NCI-H1105 (cell line): Measurements from ENCODE around the gene PCBP3.
"Not testable (repeated sequence)": the region's sequence is repeated elsewhere in the genome, so short reads cannot be mapped to it uniquely, and the experiment has no call there.

Experiments used
- DNase-seq: peaks from one replicate; lab custom pipeline; 2025; lab: John Stamatoyannopoulos, UW

Gene PCBP3

DNA sequence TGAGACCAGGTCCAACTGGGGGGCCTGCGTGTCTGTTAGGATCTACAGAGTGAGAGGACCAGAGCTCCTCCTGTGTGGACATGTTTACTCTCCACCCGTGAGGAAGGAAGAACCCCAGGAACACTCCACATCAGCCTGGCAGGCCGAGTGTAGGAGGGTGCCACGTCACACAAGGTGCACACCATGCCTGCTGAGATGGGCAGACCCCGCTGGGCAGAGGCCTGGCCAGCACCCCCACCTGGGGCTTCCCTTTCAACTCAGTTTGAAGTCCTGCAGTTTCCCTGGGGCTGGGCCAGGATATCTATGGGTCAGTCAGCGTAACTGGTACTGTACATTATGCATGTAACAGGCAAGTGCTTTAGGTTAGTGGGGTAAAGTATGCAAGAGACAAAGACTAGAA lies 30.1 kb upstream of the PCBP3 start:
- DNase-seq = no peak

DNA sequence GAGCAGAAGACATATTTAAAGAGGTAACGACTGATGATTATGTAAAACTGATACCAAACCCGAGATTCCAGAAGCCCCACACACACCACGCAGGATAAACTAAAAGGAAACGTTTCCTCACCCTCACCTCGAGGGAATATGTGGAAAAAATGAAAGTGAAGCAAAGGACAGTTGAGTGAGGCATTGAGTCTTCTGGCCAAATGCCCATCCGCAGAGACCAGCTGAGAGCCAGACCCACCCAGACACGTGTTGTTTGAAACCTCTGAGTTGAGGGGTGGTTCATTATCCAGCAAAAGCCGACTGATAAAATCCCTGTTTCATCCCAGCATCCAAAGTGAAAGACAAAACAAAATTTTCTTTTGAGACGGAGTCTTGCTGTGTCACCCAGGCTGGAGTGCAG lies 29.6 kb upstream of the PCBP3 start:
- DNase-seq = no peak

DNA sequence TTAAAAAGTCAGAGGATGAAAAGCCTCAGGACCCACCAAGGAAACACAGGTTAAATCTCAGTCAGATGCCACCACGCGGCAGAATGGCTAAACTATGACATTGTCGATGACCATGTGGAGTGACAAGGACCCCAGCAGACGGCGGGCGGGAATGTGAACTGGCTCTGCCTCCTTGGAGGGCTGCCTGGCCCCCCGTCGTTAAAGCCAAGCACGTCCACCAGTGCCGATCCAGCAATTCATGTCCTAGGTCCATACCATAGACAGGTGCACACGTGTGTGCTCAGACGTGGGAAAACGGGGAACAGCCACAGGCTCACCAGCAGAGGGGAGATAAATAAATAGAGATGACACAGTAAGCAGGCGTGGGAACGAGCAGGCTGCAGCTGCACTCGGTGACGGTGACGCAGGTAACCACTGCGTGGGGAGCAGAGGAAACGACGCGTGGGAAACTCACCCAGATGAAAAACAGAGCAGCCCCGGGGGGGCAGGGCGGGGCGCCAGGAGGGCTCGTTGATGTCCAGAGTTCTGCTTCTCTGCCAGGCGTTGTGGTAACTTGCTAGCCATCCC lies 28.3 kb upstream of the PCBP3 start:
- no peak for DNase-seq

- DNase-seq = no peak
Observed at GRCh38 chr21:45617021-45617921, 26.3 kb upstream of the PCBP3 start.

DNA sequence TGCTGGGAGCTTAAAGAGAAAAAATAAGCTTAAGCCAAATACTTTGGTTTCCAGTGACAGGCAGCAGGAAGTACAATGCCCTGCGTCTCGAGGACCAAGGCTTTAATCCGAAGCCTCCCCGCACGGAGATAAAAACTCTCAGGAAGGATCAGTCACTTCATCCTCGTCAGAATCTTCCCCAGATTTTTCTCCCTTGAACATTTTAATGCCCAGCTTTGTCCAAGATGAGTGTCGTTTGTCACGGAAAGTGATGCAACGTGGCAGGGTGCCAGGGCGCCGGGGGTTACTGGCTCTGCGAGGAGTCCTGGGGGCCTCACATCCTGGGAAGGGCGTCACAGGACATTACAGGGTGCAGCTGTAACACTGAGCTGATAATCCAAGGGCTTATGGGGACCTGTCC lies 25.2 kb upstream of the PCBP3 start:
- no peak for DNase-seq

DNA sequence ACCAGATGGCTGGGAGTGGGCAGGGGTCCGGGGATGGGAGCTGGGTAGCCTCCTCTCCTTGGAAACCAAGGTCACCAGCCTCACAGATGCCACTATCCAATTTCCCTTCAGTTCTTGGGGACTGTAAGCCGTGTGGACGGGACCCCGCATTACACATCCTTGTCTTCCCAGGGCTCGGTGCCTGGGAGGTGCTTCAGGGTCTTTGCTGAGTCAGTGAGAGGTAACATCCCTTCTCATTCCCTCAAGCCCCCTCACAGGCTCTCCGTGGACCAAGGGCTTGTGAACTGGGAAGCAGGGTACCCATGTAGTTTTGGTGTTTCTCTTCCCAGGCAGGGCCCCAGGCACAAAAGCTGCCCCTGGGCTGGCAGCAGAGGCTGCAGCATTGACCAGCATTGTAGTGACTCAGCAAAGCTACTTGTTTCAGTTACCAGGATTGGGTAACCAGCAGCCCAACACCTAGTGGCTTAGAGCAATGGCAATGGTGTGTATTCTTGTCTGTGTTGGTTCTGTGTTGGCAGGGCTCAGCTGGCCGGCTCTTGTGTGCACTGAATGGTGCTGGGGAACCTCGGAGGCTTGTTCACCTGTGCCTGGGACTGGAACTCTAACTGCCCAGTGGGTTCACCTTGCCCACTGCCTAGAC lies 24.6 kb upstream of the PCBP3 start:
- no peak for DNase-seq

GRCh38 chr21:45620201-45620923 lies 23.2 kb upstream of the PCBP3 start:
- no peak for DNase-seq

GRCh38 chr21:45621435-45622331 lies 21.8 kb upstream of the PCBP3 start:
- DNase-seq = not testable (repeated sequence)

DNA sequence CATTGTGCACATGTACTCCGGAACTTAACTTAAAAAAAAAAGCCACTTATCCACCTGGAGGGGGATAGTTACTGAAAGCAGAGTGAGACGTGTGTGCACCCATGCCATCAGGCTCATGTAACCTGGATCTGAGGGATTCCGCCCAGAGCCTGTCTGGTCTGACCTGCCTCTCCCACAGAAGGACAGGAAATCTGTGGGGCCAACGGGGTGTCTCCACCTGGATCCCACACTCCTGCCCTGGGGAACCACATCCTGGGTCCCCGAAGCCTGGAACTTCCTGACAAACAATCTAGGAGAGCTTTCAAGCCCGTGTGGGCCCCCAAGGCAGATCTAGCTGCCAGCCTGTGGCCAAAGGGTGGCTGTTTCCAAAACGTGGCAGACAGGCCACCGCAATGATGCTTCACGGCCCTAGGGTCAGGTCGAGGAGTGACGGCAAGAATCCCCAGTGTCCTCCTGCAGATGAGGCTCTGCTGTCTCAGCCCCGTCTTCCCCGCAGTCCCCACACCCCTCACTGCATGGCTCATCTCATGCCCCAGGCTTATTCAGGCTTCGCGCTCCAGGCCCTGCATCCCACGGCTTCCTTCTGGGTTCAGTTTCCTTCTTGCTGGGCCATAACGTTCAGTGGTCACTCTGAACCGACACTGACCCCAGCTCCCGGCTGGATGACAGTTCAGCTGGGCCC lies 21.0 kb upstream of the PCBP3 start:
- no peak for DNase-seq

- no peak for DNase-seq
Observed at GRCh38 chr21:45623436-45623835, 20.1 kb upstream of the PCBP3 start.

GRCh38 chr21:45626127-45626526 lies 17.4 kb upstream of the PCBP3 start:
- DNase-seq = not testable (repeated sequence)

DNA sequence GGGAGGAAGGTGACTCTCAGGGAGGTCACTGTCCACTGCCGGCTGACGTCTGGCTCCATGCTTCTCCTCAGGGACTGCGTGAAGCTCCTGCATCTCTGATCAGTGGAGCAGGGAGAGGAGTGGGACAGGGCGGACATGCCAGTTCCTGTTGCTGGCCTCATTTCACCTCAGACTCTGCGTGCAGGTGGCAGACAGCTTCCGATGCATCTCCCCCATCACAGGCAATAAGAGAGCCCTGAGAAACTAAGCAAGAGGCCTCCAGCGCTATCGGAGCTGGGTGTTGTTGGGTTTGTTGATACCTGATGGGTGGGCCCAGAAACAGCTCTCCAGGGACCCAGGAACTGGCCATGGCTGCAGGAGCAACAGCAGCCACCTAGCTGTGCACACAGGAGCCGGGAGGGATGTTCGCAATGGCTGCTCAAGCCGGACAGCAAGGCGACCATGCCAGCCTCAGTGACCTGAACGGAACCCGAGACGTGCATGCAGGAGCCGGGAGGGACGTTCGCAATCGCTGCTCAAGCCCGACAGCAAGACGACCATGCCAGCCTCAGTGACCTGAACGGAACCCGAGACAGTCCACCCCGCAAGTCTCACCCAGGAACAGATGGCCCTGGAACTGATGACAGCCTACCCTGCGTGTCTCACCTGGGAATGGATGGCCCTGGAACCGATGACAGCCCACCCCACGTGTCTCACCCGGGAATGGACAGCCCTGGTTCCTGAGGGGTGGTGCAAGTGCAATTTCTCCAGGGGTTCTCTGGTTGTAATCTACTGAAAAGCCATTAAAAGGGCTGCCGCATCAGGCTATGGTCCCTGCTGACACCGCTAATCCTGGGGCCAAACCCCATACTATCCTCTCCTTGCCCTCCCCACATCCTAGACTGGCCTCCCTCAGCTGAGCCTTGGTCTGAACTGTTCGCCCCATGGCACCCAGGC lies 14.2 kb upstream of the PCBP3 start:
- DNase-seq = no peak

DNA sequence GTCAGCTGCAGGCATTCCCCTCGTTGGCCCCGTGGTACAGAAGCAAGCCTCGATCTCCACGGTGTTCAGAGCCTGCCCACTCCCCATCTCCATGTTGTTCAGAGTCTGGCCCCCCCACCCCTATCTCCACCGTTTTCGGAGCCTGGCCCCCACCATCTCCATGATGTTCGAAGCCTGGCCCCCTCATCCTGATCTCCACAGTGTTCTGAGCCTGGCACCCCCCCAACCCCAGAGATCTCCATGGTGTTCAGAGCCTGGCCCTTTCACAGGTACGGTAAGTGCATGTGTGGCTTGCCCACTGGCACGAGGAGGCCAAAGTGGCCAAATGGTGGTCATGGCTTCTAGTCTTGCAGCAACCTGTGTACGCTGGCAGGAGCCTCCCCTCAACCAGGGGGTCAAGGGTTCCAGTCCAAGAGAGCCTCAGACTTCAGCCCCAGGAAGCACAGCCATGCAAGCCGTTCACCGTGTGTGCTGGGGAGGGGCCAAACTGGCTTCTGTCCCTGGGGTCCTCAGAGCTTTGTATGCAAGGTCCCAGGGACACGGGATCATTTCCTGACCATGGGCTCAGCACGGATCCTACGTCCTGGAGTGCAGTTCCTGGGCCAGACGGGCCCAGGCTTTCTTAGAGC lies 13.3 kb upstream of the PCBP3 start:
- DNase-seq = no peak

GRCh38 chr21:45630876-45631275 lies 12.6 kb upstream of the PCBP3 start:
- DNase-seq = no peak

DNA sequence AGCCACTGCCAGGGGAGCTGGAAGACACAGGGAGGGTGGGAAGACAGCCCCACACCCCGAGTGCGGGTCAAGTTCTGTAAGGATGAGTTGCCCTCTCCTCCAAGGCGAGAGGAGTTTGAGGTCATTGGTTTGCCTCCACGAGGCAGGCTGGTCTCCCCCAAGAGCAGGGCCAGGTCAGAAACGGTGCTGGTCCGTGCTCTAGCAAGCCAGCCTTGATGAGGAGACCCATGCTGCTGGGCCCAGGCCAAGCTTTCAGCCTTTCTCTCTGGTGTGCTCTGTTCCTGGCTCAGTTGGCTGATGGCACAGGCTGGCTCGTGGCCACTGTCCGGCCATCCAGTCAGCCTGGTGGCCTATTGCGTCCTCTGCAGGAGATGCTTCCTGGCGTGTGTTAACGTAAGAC lies 12.0 kb upstream of the PCBP3 start:
- DNase-seq = no peak

DNA sequence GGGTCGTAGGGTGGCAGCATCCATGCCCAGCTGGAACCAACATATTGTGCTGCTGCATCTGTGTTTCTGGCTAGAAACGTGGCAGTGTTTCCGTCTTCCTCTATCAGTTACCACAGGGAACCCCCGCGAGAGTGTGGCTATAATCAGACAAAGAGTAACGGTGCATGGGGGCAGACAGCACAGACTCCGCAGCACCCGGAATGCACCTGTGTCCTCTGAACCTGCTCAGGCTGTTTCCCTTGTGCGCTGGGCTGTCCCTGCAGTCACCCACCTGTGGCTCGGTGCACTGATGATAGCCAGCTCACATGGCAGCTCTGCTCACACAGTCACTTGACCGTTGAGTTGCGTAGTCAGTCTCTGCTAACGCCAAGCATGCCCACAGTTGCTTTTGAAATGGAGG lies 11.4 kb upstream of the PCBP3 start:
- no peak for DNase-seq

- no peak for DNase-seq
Observed at GRCh38 chr21:45632637-45633251, 10.8 kb upstream of the PCBP3 start.

DNA sequence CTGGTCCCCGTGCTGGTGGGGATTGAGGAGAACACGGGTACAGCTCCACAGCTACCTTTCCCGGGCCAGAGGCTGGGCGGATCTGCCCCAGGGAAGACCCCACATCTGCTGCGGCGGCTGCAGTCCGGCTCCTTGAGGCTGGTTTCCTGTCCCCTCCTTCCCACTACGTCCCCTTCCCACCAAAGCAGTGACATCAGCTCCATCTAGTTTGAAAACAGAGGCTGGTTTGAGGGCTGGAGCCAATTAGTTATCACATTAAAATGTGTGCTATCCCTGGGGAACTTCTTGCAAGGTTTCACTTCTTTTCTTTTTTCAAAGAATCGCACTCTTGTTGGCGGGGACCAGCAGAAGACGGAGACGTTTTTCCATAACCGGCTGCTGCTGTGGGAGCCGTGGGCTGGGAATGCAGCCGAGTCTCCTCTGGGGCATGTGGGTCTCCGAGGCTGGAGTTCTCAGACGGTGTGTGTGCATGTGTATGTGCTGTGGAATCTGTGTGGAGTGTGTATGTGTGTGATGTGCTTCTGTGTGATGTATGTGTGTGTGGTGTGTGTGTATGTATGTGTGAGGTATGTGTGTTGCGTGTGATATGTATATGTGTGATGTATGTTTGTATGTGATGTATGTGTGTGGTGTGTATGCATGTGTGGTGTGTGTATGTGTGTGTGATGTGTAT lies 8.9 kb upstream of the PCBP3 start:
- DNase-seq = no peak
